Vagina (tissue), 2 donors: ENCODE measurements around the gene SAP30L.

Experiments used
- POLR2AphosphoS5 ChIP-seq, 2 donors: sonication (generic); formaldehyde crosslinking; IDR thresholded peaks; one replicate each; pipeline ENCODE4 v1.9.0; 2017; ENCODE audit warnings: antibody characterized with exemption in 2 of 2, mild to moderate bottlenecking in 2 of 2, low read depth in 1 of 2; ENCODE audit not compliant: insufficient read depth in 1 of 2
- TF ChIP-seq, protein P1 (sequence below), 3 experiments: fragments of 450-650 bp in 2 of 3; fragments of 200-600 bp in 1 of 3; sonication (generic) in 1 of 3; IDR thresholded peaks; one replicate each; pipeline ENCODE4 v1.5.1; 2017 to 2019; ENCODE audit warnings: antibody characterized with exemption in 3 of 3, mild to moderate bottlenecking in 2 of 3, moderate library complexity in 2 of 3

DNA sequence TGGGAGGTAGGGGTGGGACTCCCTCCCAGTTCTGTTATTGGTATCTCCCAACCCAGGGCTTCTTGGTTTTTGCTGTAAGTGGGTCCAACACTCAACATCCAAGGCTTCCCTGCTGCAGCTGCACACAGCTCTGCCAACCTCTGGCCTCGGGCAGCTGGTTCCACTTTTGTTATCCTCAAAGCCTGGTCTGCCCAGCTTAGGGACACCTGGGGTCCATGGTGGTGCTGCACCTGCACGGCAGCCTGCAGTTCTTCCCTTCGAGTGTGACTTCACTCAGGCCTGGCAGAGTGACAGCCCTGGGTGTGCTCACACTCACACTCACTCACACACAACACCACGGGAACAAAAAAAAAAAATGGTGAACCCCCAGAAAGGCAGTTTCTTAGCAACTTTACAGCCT lies 15.3 kb upstream of the SAP30L start:
- TF ChIP-seq POLR2AphosphoS5 (IDR thresholded peaks at IDR 0.05; ENCODE audit: insufficient read depth in 1 of 2, low read depth in 1 of 2): no peak
- TF ChIP-seq, protein P1, sequence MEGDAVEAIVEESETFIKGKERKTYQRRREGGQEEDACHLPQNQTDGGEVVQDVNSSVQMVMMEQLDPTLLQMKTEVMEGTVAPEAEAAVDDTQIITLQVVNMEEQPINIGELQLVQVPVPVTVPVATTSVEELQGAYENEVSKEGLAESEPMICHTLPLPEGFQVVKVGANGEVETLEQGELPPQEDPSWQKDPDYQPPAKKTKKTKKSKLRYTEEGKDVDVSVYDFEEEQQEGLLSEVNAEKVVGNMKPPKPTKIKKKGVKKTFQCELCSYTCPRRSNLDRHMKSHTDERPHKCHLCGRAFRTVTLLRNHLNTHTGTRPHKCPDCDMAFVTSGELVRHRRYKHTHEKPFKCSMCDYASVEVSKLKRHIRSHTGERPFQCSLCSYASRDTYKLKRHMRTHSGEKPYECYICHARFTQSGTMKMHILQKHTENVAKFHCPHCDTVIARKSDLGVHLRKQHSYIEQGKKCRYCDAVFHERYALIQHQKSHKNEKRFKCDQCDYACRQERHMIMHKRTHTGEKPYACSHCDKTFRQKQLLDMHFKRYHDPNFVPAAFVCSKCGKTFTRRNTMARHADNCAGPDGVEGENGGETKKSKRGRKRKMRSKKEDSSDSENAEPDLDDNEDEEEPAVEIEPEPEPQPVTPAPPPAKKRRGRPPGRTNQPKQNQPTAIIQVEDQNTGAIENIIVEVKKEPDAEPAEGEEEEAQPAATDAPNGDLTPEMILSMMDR (IDR thresholded peaks at IDR 0.05): no peak
